Esophagus squamous epithelium (tissue), 5 donors: ENCODE measurements around the gene FGD2. TPM values are rescaled to one million over a fixed set of nuclear protein-coding genes. Genes with fewer than 3 reads are reported as not detected.

Experiments
- DNase-seq: peaks from one replicate; lab custom pipeline; 2025; lab: John Stamatoyannopoulos, UW
- H3K27ac ChIP-seq, 4 donors: fragments of 200-600 bp; sonication (generic); one replicate each; pipeline ENCODE4 v1.5.1; 2016 to 2019; ENCODE audit warnings: mild to moderate bottlenecking in 1 of 4
- H3K27me3 ChIP-seq, 4 donors: fragments of 200-600 bp; sonication (generic); 1 replicate in 3 of 4; 2 replicates in 1 of 4; pipeline versions ENCODE4 v1.5.1 to v1.6.0; 2017 to 2021; ENCODE audit warnings: antibody characterized with exemption in 1 of 4
- H3K36me3 ChIP-seq, 3 donors: fragments of 200-600 bp; sonication (generic); one replicate each; pipeline ENCODE4 v1.5.1; 2016 to 2019
- H3K4me1 ChIP-seq, 3 donors: fragments of 200-600 bp; sonication (generic); one replicate each; pipeline ENCODE4 v1.5.1; 2017 to 2019
- H3K4me3 ChIP-seq, 4 donors: fragments of 200-600 bp; sonication (generic); 1 replicate in 3 of 4; 2 replicates in 1 of 4; pipeline ENCODE4 v1.5.1; 2016 to 2019; ENCODE audit warnings: mild to moderate bottlenecking in 2 of 4, moderate library complexity in 1 of 4
- H3K9me3 ChIP-seq, 3 donors: fragments of 200-600 bp; sonication (generic); one replicate each; pipeline ENCODE4 v1.5.1; 2016 to 2019
- POLR2A ChIP-seq, 4 donors: fragments of 450-650 bp; IDR thresholded peaks; one replicate each; pipeline ENCODE4 v1.6.1; 2017; ENCODE audit warnings: antibody characterized with exemption in 4 of 4, mild to moderate bottlenecking in 4 of 4, moderate library complexity in 3 of 4
- WGBS, 2 donors: methylation state at CpG; one replicate each; pipeline ENCODE4 v1.1.5; 2018; 5-methylcytosine and 5-hydroxymethylcytosine counted together
- intact Hi-C: fragments of 100-400 bp; cut with DNase I; formaldehyde crosslinking; loops from one replicate; pipeline ENCODE4 v1.15.0; 2022
- total RNA-seq, 4 donors: library from RNA; depleted of rRNA; stranded (reverse); fragments of >200 nt; gene quantifications; one replicate each; pipeline ENCODE4 v1.1.0, GENCODE V29; 2016
- TF ChIP-seq, protein P1 (sequence below), 6 experiments: fragments of 450-650 bp in 4 of 6; fragments of 200-600 bp in 2 of 6; sonication (generic) in 2 of 6; IDR thresholded peaks; one replicate each; pipeline ENCODE4 v1.5.1; 2016 to 2019; ENCODE audit warnings: antibody characterized with exemption in 6 of 6, mild to moderate bottlenecking in 4 of 6, moderate library complexity in 4 of 6
- donor health status: DM: yes; HTN: yes; CAD: no.

Gene FGD2
- total RNA-seq, 4 donors from 2014 or later = 2.6 to 13.4 (median 5.3) TPM

- 51 to 61% methylated on average over 3 to 4 of the region's 4 CpGs for WGBS, 2 donors
- H3K4me3 ChIP-seq = no peak overlapping the region
- intact Hi-C loops = no loop called here
Observed at GRCh38 chr6:37060195-37060559, 54.7 kb downstream of the FGD2 start.

DNA sequence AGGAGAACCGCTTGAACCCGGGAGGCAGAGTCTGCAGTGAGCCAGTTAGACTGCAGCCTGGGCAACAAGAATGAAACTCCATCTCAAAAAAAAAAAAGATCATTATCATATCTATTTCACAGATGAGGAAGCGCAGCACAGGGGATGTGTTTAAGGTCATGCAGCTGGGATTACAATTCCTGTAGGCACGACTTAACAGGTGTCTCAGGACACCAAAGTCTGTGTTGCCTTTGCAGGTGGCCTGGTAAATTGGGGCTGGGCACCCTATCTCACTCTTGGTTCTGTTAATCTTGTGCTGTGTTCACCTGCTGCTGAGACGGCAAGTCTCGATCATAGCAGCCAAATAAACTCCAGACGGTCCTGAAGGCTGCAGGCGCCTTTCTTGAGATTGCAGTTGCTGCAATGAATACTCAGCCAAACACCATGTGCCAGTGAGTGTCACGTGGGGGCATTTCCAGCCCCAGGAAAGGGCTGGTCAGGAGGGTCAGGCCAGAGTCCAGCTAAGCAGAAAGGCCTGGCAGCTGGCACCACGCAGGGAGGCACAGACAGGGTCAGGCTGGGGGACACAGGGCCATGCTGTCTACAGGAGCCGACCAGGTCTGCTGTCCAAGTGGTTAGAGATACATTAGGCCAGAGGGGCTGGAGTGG, 55.8 kb downstream of the FGD2 start:
- H3K4me1 ChIP-seq = peaks cover 17 to 50% (median 26%) of the 10 kb centered on the region in 3 donors
- DNase-seq = no peak
- no peaks in the 10 kb centered on the region for H3K36me3 ChIP-seq
- TF ChIP-seq POLR2A (IDR thresholded peaks at IDR 0.05) = no peak
- TF ChIP-seq, protein P1, sequence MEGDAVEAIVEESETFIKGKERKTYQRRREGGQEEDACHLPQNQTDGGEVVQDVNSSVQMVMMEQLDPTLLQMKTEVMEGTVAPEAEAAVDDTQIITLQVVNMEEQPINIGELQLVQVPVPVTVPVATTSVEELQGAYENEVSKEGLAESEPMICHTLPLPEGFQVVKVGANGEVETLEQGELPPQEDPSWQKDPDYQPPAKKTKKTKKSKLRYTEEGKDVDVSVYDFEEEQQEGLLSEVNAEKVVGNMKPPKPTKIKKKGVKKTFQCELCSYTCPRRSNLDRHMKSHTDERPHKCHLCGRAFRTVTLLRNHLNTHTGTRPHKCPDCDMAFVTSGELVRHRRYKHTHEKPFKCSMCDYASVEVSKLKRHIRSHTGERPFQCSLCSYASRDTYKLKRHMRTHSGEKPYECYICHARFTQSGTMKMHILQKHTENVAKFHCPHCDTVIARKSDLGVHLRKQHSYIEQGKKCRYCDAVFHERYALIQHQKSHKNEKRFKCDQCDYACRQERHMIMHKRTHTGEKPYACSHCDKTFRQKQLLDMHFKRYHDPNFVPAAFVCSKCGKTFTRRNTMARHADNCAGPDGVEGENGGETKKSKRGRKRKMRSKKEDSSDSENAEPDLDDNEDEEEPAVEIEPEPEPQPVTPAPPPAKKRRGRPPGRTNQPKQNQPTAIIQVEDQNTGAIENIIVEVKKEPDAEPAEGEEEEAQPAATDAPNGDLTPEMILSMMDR (IDR thresholded peaks at IDR 0.05) = no peak
- H3K4me3 ChIP-seq = no peak overlapping the region
- no peak overlapping the region for H3K27ac ChIP-seq
- WGBS, 2 donors = 74 to 85% methylated on average over 4 to 9 of the region's 11 CpGs
- intact Hi-C loops = no loop called here
- no peaks in the 10 kb centered on the region for H3K27me3 ChIP-seq
- H3K9me3 ChIP-seq = no peaks in the 10 kb centered on the region

More at GRCh38 chr6:37060195-37060559, 54.7 kb downstream of the FGD2 start:
- no peaks in the 10 kb centered on the region for H3K36me3 ChIP-seq
- TF ChIP-seq POLR2A (IDR thresholded peaks at IDR 0.05) = no peak
- TF ChIP-seq, protein P1 (IDR thresholded peaks at IDR 0.05) = no peak
- peaks cover 24 to 61% (median 36%) of the 10 kb centered on the region in 3 donors for H3K4me1 ChIP-seq
- H3K9me3 ChIP-seq = no peaks in the 10 kb centered on the region
- peak overlapping the region; percentile 81 to 94 (median 90) for H3K27ac ChIP-seq
- no peaks in the 10 kb centered on the region for H3K27me3 ChIP-seq
- no peak for DNase-seq

DNA sequence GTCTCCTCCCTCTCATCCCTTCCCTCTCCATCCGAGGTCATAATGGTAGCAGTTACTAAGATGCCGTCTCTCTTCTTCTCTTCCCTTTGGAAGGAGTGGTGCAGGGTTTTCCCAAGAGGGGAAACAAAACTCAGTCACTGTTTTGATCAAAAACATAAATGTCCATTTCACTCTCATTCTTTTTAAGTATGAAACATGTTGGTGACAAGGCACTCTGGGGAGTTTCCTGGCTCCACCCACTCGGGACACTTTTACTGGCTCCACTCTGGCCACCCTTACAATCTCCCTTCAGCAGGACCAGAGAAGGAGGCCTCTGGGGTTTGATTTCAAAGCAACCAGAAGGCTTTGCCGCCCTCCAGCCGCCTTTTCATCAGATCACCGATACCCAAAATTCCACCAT, 57.0 kb downstream of the FGD2 start:
- no peaks in the 10 kb centered on the region for H3K9me3 ChIP-seq
- no peak for TF ChIP-seq POLR2A (IDR thresholded peaks at IDR 0.05)
- TF ChIP-seq, protein P1 (IDR thresholded peaks at IDR 0.05) = no peak
- peaks cover 13 to 42% (median 18%) of the 10 kb centered on the region in 3 donors for H3K4me1 ChIP-seq
- no peak overlapping the region for H3K27ac ChIP-seq
- no peak overlapping the region for H3K4me3 ChIP-seq
- WGBS, 2 donors = 82 to 89% methylated on average over 6 of the region's 6 CpGs
- no peaks in the 10 kb centered on the region for H3K36me3 ChIP-seq
- intact Hi-C loops = no loop called here
- DNase-seq = no peak
- H3K27me3 ChIP-seq = no peaks in the 10 kb centered on the region

DNA sequence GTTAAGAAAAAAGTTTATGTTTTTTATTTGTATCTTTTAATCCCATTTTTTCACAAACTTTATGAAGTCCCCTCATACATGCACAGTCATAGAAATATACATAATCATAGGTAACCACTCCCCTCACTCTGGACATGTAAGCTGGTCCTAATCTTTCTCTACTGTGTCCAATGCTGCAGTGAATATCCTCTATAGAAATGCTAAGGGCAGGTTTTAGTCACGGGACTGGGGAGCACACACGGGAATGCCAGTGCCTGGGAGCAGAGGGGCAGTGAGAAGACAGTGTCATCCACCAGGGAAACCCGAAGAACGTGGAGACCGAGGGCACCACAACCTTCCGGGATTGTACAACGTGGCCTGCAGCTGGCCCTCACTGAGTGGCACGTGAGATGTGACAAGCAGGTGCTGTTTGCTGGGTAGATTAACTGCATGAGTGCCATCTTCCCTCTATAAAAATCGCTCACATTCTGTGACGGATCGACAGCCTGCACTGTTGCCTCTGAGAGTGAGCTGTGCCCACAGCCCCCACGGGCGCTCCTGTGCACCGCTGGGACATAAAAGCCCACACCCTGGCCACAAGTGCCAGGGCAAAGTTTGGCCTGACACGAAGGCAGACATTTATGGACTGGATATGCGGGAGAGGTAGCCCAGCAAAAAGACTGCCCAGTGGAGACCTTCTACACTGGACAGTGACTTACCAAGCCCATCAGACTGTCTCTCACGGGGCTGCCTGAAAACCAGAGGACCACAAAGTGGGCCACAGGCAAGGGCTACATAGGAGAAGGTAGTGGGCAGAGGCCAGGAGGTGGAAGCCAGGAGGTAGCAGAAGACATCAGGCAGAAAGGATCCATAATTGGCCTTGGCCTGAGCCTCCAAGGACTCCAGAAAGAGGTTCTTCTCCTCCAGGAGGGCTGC, 63.2 kb downstream of the FGD2 start:
- H3K27me3 ChIP-seq = no peaks in the 10 kb centered on the region
- H3K4me3 ChIP-seq = no peak overlapping the region
- no peak for TF ChIP-seq POLR2A (IDR thresholded peaks at IDR 0.05)
- TF ChIP-seq, protein P1 (IDR thresholded peaks at IDR 0.05) = no peak
- WGBS, 2 donors = 84 to 86% methylated on average over 10 to 12 of the region's 17 CpGs
- H3K27ac ChIP-seq = no peak overlapping the region
- no peaks in the 10 kb centered on the region for H3K9me3 ChIP-seq
- peaks cover 5 to 12% (median 8%) of the 10 kb centered on the region in 3 donors for H3K4me1 ChIP-seq
- DNase-seq = no peak
- intact Hi-C loops = no loop called here
- no peaks in the 10 kb centered on the region for H3K36me3 ChIP-seq

- no peak for TF ChIP-seq POLR2A (IDR thresholded peaks at IDR 0.05)
- TF ChIP-seq, protein P1 (IDR thresholded peaks at IDR 0.05) = no peak
Observed at GRCh38 chr6:37069639-37070038, 64.2 kb downstream of the FGD2 start.

More at GRCh38 chr6:37069639-37070038, 64.2 kb downstream of the FGD2 start:
- no peaks in the 10 kb centered on the region for H3K36me3 ChIP-seq
- no peaks in the 10 kb centered on the region for H3K9me3 ChIP-seq
- intact Hi-C loops = no loop called here
- 76 to 100% methylated on average over 5 of the region's 5 CpGs for WGBS, 2 donors
- H3K4me1 ChIP-seq = peaks cover 5 to 20% (median 8%) of the 10 kb centered on the region in 3 donors
- DNase-seq = no peak
- H3K4me3 ChIP-seq = no peak overlapping the region
- H3K27ac ChIP-seq = no peak overlapping the region
- H3K27me3 ChIP-seq = no peaks in the 10 kb centered on the region
